Measurements from ENCODE around the gene CMYA5.

GRCh38 chr5:79759436-79759835, 69.8 kb downstream of the CMYA5 start:
- TF ChIP-seq, protein P1, sequence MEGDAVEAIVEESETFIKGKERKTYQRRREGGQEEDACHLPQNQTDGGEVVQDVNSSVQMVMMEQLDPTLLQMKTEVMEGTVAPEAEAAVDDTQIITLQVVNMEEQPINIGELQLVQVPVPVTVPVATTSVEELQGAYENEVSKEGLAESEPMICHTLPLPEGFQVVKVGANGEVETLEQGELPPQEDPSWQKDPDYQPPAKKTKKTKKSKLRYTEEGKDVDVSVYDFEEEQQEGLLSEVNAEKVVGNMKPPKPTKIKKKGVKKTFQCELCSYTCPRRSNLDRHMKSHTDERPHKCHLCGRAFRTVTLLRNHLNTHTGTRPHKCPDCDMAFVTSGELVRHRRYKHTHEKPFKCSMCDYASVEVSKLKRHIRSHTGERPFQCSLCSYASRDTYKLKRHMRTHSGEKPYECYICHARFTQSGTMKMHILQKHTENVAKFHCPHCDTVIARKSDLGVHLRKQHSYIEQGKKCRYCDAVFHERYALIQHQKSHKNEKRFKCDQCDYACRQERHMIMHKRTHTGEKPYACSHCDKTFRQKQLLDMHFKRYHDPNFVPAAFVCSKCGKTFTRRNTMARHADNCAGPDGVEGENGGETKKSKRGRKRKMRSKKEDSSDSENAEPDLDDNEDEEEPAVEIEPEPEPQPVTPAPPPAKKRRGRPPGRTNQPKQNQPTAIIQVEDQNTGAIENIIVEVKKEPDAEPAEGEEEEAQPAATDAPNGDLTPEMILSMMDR (conservative IDR thresholded peaks at IDR 0.05; ENCODE audit: low read length) = no peak
- no peak for TF ChIP-seq EZH2phosphoT487 (IDR thresholded peaks at IDR 0.05; ENCODE audit: borderline replicate concordance, low read depth, low read length)
